CD4-positive, alpha-beta T cell treated with Interleukin-15 for 1 hour (primary cell): ENCODE results near the gene BUD23.
A peak's percentile ranks its signal among the peaks of the same experiment; 100 is the strongest.
"Not testable (repeated sequence)": the region's sequence is repeated elsewhere in the genome, so short reads cannot be mapped to it uniquely, and the experiment has no call there.

Experiments
- DNase-seq: peaks from one replicate; pipeline ENCODE4 v3.0.0-alpha.2; 2020

The BUD23 gene

GRCh38 chr7:73702665-73703064 is 19.3 kb downstream of the BUD23 start:
- no peak for DNase-seq

- DNase-seq = no peak
These were observed 19.8 kb downstream of the BUD23 start for GRCh38 chr7:73703225-73703624.

- peak; percentile 38 for DNase-seq
These were observed 20.6 kb downstream of the BUD23 start for GRCh38 chr7:73703757-73704639.

- no peak for DNase-seq
These were observed 21.5 kb downstream of the BUD23 start for GRCh38 chr7:73704640-73705550.

GRCh38 chr7:73705551-73705920 is 22.1 kb downstream of the BUD23 start:
- no peak for DNase-seq

- no peak for DNase-seq
These were observed 23.0 kb downstream of the BUD23 start for GRCh38 chr7:73706126-73707044.

GRCh38 chr7:73707045-73707631 is 23.7 kb downstream of the BUD23 start:
- peak; percentile 46 for DNase-seq

GRCh38 chr7:73708961-73709549 is 25.7 kb downstream of the BUD23 start:
- no peak for DNase-seq

GRCh38 chr7:73712773-73713172 is 29.4 kb downstream of the BUD23 start:
- no peak for DNase-seq

GRCh38 chr7:73713319-73713718 is 29.9 kb downstream of the BUD23 start:
- not testable (repeated sequence) for DNase-seq

GRCh38 chr7:73715648-73716317 is 32.4 kb downstream of the BUD23 start:
- peak; percentile 48 for DNase-seq

- DNase-seq = no peak
These were observed 33.0 kb downstream of the BUD23 start for GRCh38 chr7:73716318-73716890.

GRCh38 chr7:73717025-73717807 is 33.8 kb downstream of the BUD23 start:
- no peak for DNase-seq

- peak; percentile 71 for DNase-seq
These were observed 34.6 kb downstream of the BUD23 start for GRCh38 chr7:73717991-73718405.

- no peak for DNase-seq
These were observed 35.1 kb downstream of the BUD23 start for GRCh38 chr7:73718438-73718881.

- peak; percentile 72 for DNase-seq
These were observed 35.8 kb downstream of the BUD23 start, which contains the start of gene STX1A for GRCh38 chr7:73718905-73719805. STX1A (minus strand) TSS chr7:73719669; CDS start chr7:73719631, 38 bp downstream.

- no peak for DNase-seq
These were observed 36.4 kb downstream of the BUD23 start for GRCh38 chr7:73719806-73720169.

- not testable (repeated sequence) for DNase-seq
These were observed 37.0 kb downstream of the BUD23 start for GRCh38 chr7:73720443-73720842.

GRCh38 chr7:73721377-73721817 is 38.0 kb downstream of the BUD23 start:
- DNase-seq = no peak
